ENCODE results near the gene ANKRD30A.
"Not testable (repeated sequence)": the region's sequence is repeated elsewhere in the genome, so short reads cannot be mapped to it uniquely, and the experiment has no call there.

ANKRD30A gene, protein sequence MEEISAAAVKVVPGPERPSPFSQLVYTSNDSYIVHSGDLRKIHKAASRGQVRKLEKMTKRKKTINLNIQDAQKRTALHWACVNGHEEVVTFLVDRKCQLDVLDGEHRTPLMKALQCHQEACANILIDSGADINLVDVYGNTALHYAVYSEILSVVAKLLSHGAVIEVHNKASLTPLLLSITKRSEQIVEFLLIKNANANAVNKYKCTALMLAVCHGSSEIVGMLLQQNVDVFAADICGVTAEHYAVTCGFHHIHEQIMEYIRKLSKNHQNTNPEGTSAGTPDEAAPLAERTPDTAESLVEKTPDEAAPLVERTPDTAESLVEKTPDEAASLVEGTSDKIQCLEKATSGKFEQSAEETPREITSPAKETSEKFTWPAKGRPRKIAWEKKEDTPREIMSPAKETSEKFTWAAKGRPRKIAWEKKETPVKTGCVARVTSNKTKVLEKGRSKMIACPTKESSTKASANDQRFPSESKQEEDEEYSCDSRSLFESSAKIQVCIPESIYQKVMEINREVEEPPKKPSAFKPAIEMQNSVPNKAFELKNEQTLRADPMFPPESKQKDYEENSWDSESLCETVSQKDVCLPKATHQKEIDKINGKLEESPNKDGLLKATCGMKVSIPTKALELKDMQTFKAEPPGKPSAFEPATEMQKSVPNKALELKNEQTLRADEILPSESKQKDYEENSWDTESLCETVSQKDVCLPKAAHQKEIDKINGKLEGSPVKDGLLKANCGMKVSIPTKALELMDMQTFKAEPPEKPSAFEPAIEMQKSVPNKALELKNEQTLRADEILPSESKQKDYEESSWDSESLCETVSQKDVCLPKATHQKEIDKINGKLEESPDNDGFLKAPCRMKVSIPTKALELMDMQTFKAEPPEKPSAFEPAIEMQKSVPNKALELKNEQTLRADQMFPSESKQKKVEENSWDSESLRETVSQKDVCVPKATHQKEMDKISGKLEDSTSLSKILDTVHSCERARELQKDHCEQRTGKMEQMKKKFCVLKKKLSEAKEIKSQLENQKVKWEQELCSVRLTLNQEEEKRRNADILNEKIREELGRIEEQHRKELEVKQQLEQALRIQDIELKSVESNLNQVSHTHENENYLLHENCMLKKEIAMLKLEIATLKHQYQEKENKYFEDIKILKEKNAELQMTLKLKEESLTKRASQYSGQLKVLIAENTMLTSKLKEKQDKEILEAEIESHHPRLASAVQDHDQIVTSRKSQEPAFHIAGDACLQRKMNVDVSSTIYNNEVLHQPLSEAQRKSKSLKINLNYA (N-terminal part only)

DNA sequence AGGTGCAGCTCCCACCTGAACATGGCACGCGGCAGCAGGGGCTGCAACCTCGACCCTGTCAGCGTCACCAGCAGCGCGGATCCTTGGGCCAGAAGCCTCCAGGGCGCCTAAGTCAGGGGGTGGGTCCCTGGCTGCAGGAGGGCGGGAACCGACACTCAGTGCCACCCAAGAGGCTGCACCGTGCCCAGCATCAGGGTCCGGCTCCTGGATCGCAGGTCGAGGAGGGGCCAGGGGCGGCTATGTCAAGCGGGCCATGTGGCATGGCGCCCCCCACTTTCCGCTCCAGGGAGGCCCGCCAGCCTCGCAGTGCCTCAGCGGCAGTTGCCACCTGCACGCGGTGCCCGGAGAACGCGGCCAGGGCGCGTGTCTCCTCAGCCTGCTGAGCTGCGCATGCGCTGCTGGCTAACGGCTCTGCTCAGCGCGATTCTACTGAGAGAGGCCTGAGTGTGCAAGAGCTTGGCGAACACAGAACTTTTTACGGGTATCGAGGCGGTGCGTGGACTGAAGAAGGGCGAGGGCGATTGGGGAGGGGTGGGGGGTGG is at the start of gene ANKRD30A:
ANKRD30A (plus strand) TSS at position 408 of the 542 bp plus-strand sequence. CDS start 190 bp downstream, outside the sequence.
- no peak for DNase-seq

DNA sequence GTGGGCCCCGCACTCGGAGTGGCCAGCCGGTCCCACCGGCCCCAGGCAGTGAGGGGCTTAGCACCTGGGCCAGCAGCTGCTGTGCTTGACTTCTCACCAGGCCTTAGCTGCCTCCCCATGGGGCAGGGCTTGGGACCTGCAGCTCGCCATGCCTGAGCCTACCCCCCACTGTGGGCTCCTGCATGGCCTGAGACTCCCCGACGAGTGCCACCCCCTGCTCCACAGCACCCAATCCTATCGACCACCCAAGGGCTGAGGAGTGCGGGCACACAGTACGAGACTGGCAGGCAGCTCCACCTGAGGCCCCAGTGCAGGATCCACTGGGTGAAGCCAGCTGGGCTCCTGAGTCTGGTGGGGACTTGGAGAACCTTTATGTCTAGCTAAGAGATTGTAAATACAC is 49.3 kb upstream of the ANKRD30A start:
- DNase-seq, result not testable (repeated sequence)

DNA sequence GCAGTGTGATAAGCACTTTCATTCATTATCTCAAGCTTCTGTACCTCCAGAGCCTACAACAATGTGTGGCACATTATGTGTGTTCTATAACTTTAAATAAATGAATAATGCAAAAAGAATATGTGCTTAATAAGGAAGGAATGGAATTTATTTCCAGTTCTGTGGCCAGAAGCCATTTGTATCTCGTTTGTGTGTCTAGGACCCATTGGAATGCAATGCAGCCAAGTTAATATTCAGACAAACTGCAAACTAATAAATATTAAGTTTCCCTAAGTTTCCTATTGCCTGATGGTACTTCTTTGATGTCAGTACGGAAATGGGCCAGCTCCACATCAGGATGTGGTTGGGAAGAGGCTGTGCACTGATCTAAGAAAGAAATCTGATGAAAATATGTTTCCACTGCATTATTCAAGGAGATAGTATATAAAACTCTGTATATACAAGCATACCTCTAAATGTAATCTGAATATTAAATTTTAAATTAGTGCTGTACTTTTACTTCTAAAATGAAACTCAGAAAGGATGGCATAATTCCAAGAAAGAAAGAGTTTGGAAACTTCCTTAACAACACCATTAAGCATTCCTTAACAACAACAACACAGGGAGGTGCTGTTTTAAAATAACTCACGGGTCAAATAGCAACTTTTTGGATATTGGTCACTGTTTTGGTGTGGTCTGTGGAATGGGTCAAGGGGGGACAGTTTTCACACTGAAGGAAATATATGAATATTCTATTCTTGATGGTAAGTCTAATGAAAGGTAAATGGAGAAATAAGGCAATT is 29.4 kb upstream of the ANKRD30A start:
- no peak for DNase-seq

DNA sequence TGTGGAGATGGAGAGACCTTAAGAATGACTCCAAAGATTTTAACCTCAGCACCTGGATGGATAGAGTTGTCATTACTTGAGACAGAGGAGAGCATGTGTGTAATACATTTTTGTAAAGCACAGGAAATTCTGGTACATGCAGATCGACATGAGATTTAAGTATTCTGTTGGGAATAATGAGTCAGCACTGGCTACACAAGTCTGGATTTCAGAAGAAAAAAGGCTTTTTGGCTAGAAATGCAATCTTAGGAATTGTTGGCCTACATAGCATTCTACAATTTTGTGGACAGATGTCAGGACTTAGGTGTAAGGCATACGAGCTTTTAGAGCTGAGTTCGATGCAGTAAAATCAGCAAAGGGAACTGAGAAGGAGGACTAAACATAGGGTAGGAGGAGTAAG is 24.1 kb upstream of the ANKRD30A start:
- no peak for DNase-seq

- DNase-seq, result no peak
These were observed 16.4 kb upstream of the ANKRD30A start for GRCh38 chr10:37109000-37109399.

DNA sequence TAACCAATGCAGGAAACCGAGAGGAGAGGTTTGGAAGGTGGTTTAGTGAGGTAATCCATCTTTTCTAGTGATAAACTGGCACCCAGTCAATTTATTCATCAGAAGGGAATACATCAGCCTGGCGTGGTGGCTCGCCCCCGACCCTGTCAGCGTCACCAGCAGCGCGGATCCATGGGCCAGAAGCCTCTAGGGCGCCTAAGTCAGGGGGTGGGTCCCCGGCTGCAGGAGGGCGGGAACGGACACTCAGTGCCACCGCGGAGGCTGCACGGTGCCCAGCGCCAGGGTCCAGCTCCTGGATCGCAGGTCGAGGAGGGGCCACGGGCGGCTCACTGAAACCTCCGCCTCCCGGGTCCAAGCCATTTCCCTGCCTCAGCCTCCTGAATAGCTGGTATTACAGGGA is 866 bp upstream of the ANKRD30A start:
- DNase-seq, result no peak

DNA sequence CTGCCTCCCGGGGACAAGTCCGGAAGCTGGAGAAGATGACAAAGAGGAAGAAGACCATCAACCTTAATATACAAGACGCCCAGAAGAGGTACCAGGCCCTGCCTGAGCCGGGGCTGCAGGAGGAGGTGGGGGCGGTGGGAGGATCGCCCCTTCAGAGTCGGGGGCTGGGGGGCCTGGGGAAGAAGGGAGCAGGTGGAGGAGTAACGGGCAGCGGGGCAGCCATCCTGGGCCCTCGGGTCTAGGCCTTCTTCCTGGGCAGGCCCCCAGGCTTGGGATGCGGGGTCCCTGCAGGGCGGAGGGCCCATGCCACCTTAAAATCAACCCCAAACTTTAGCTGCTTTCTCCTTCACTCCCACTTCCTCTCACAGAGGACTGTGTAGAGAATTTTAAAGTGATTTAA is 523 bp downstream of the ANKRD30A start:
- DNase-seq, result no peak

DNA sequence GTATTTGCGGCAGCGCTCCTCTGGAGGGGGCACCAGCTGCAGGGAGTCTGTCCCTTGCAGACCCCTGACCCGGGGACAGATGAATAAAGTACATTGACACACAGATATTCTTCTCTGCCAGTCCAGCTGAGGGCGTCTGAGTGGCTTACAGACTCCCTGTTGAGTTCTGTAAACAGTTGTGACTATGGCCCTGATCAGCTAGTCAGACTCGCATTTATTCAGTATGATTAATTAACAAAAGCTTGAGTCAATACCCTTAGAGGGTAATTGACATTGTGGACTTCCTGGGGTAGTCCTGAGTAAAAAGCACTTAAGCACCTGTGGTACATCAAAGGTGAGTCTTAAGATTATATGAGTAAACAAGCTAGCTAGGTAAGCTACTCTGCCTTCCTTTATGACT is 21.0 kb downstream of the ANKRD30A start:
- DNase-seq, result no peak

- DNase-seq, result not testable (repeated sequence)
These were observed 37.0 kb downstream of the ANKRD30A start for GRCh38 chr10:37162430-37162829.

GRCh38 chr10:37171945-37172344 is 46.5 kb downstream of the ANKRD30A start:
- not testable (repeated sequence) for DNase-seq

GRCh38 chr10:37178296-37178695 is 52.9 kb downstream of the ANKRD30A start:
- DNase-seq, result not testable (repeated sequence)

DNA sequence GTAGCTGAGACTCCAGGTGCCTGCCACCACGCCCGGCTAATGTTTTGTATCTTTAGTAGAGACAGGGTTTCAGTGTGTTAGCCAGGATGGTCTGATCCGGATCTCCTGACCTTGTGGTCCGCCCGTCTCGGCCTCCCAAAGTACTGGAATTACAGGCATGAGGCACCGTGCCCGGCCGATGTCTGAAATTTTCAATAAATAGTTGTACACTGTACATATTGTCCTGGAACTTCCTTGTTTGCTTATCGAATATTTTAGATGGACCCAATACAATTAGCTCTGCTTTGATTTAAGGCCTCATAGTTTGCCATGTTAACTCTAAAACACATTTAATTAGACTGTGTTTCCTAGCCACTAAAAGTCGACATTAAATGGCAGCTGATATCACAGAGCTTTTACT is 57.3 kb downstream of the ANKRD30A start:
- DNase-seq, result not testable (repeated sequence)

DNA sequence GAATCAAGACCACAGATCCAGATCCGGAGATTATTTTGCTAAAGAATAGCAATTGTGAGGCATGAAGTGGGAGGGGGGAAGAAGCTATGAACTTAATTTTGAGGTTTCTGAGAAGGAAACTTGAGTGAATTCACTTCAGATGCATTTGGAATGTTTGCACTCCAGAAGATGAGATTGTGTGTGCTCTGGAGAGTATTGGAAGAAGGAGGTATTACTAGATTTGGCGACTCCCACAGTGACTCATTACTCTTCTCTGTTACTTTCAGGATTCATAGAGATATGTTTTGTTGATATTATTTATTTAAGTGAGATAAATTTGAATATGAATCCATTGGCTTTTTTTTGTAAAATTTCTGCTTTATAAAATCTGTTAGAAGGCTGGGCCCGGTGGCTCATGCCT is 80.7 kb downstream of the ANKRD30A start:
- no peak for DNase-seq

DNA sequence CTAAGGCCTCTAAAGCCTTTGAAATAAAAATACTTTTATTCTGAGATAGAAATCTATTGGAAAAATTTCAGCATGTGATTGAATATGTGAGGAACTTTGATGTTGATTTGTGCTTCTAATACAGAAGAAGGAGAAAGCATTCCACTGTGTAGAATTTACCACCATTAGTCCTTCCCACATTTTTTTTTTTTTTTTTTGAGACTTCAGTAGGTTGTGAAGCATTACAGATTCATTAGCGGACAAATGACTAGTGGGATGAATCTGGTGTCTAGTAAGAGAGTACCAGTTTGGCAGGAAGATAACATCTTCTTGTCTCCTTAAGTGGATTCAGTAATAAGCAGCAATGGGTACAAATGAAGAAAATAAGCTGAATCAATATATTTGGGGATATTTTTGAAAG is 95.5 kb downstream of the ANKRD30A start:
- DNase-seq, result no peak

DNA sequence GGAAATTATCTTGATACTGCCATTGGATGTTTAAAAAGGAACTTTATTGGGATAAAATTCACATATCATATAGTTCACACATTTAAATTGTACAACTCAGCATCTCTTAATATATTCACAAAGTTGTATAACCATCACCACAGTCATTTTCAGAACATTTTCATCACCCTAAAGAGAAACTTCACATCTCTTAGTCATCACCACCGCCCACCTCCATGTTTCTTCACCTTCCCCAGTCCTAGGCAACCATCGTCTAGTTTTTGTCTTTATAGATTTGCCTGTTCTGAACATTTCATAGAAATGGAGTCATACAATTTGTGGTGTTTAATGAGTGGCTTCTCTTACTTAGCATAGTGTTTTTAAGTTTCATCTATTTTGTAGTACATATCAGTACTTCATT is 96.6 kb downstream of the ANKRD30A start:
- DNase-seq, result no peak

DNA sequence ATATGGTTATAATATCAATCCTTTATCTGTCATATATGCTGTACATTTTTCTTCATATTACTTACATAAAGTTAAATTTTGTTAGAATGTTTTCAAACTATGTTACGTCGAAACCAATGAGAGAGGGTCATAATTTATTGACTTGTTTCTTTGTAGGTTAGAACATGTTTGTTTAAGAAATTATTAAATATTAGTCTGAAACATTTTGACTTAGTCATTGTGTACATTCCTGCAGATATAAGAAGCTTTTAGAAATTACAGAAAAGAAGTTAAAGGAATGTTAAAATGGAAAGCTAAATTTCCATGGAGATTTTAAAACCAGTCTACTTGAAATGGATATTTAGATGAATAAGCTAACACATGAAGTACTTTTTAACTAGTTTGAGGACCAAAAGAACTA is 99.8 kb downstream of the ANKRD30A start:
- no peak for DNase-seq

DNA sequence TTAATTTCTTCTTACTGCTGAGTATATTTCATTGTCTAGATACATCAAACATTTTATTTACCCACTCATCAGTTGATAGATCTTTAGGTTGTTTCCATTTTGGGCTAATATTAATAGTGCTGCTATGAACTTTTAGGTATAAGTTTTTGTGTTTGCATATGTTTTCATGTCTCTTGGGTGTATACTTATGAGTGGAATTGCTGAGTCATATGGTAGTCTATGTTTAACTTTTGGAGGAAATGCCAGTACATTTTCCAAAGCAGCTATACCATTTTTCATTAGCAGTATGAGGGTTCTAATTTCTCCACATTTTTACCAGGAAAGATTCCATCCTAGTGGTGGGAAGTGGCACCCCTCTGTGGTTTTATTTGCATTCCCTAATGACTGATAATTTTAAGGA is 101.1 kb downstream of the ANKRD30A start:
- DNase-seq, result no peak

DNA sequence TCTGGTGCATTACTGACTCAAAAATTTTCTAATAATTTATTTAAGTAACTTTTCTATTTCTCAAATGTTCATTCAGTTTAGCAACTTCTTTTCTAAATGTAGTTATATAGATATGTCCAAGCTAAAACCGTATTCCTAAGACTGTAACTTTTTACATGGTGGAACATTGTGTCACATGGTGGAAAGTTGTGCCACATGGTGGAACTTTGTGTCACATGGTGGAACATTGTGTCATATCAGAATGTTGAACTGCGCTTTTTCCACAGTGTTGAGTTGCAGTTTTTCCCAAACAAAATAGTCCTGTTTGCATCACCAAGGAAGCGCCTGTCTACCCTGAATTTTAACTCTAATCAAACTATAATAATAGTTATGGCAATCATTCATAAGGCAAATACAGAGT is 109.3 kb downstream of the ANKRD30A start:
- no peak for DNase-seq

DNA sequence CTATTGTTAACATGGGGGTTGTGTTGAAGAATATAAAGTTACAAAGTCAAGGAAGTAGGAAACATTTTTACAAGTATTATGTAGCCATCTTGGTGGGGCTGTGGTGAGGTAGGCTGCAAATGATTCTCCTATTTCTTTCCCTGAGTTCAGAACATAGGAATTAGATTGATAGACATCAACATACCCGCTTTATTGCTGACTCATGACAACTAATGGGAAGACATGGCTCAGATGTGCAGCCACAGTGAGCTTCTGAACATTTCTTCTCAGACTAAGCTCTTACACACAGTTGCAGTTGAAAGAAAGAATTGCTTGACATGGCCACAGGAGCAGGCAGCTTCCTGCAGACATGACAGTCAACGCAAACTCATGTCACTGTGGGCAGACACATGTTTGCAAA is 110.7 kb downstream of the ANKRD30A start:
- no peak for DNase-seq

DNA sequence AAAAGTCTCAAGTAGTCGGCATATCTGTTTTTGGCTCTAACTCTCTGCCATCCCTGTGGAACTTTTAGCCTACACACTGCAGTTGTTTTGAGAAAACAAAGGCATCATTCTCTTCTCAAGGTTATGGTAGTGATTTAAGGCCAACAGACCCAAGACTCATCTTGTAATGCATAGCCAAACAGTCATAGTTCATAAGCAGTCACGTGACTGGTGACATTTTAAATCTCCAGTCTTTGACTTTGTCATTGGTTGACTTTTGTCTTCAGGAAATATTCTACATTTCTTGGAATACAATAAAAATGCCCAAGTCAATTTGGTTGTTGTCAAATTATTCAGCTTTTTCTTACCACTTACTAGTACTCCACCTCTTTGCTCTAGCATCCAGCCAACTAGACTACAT is 114.8 kb downstream of the ANKRD30A start:
- no peak for DNase-seq

- DNase-seq, result no peak
These were observed 121.2 kb downstream of the ANKRD30A start for GRCh38 chr10:37246637-37247036.

DNA sequence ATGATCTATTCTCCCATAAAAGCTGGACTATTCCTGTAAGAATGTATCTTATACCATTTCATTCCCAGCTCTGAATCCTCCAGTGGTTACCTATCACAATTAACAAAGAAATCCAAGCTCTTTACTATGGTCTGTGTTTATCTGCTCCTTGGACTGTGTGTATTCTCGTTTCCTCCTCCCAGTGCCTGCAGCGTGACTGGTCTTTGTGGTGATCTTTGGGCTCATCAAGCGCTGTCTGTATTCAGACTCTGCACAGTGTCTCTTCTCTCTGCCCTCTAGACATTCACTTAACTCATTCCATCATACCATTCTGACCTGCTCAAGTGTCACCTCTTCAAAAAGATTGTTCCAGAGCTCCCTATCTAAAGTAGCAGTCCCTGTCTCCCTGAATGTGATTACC is 130.4 kb downstream of the ANKRD30A start:
- DNase-seq, result not testable (repeated sequence)
